T-cell (primary cell): ENCODE results near the gene KRT2. TPM values are rescaled to one million over a fixed set of nuclear protein-coding genes. Genes with fewer than 3 reads are reported as not detected.

Source experiments
- ATAC-seq, 4 experiments: fragments of 200-7000 bp in 3 of 4; fragments of 150-1000 bp in 1 of 4; cut with Tn5 transposase; replicated peaks in 1 of 4; 1 replicate in 3 of 4; 2 replicates in 1 of 4; pipeline ENCODE4 v1.10.0; 2021; ENCODE audit warnings: moderate library complexity in 3 of 4, mild to moderate bottlenecking in 2 of 4, moderate number of reproducible peaks in 1 of 4
- CTCF ChIA-PET, 2 donors: fragments of 300-600 bp; sonication (Branson Sonifier 250); formaldehyde crosslinking; loops; one replicate each; lab custom pipeline; 2022; ENCODE audit warnings: antibody characterized with exemption in 2 of 2; lab: Charles Lee
- POLR2A ChIA-PET, 2 donors: fragments of 300-600 bp; sonication (Branson Sonifier 250); formaldehyde crosslinking; loops; one replicate each; lab custom pipeline; 2022; ENCODE audit warnings: antibody characterized with exemption in 2 of 2; lab: Charles Lee
- DNase-seq, 35 experiments: peaks; one replicate each; pipeline versions ENCODE4 v3.0.0 to v3.0.0-alpha.2; 2013 to 2023
- H3K27ac ChIP-seq: one replicate; pipeline ENCODE4 v1.5.1; 2013; ENCODE audit warnings: low read length
- H3K27me3 ChIP-seq, 2 experiments: replicated peaks in 1 of 2; 1 replicate in 1 of 2; 2 replicates in 1 of 2; pipeline versions ENCODE4 v1.6.1 to v1.7.0; 2013; ENCODE audit warnings: low read length in 1 of 2, mixed read lengths in 1 of 2; ENCODE audit not compliant: control insufficient read depth in 2 of 2, insufficient read depth in 2 of 2; ENCODE audit errors: extremely low read depth in 1 of 2
- H3K36me3 ChIP-seq, 2 donors: 1 replicate in 1 of 2; 2 replicates in 1 of 2; pipeline versions ENCODE4 v1.6.1 to v1.7.0; 2013; ENCODE audit warnings: low read length in 1 of 2; ENCODE audit not compliant: control insufficient read depth in 2 of 2, insufficient read depth in 1 of 2; ENCODE audit errors: extremely low read depth in 1 of 2
- H3K4me1 ChIP-seq, 2 experiments: 1 replicate in 1 of 2; 2 replicates in 1 of 2; pipeline versions ENCODE4 v1.6.1 to v1.7.0; 2013; ENCODE audit warnings: low read length in 2 of 2, mixed read lengths in 1 of 2; ENCODE audit not compliant: insufficient read depth in 2 of 2, control insufficient read depth in 1 of 2; ENCODE audit errors: extremely low read depth in 1 of 2
- H3K4me3 ChIP-seq, 2 donors: 1 replicate in 1 of 2; 2 replicates in 1 of 2; pipeline versions ENCODE4 v1.5.1 to v1.7.0; 2013; ENCODE audit warnings: mild to moderate bottlenecking in 2 of 2, low read length in 1 of 2, moderate library complexity in 1 of 2; ENCODE audit not compliant: control insufficient read depth in 1 of 2; ENCODE audit errors: extremely low read depth in 1 of 2
- H3K9me3 ChIP-seq: 2 replicates; pipeline ENCODE4 v1.7.0; 2013
- H3K27ac Mint-ChIP-seq, 2 donors: one replicate each; pipeline ENCODE4 v1.8.0; 2020 to 2021; ENCODE audit warnings: mild to moderate bottlenecking in 2 of 2, mixed read lengths in 2 of 2
- H3K27me3 Mint-ChIP-seq, 2 donors: one replicate each; pipeline ENCODE4 v1.8.0; 2021 to 2022; ENCODE audit warnings: mixed read lengths in 2 of 2
- H3K36me3 Mint-ChIP-seq: one replicate; pipeline ENCODE4 v1.8.0; 2021; ENCODE audit warnings: mixed read lengths
- H3K4me1 Mint-ChIP-seq, 3 donors: one replicate each; pipeline ENCODE4 v1.8.0; 2020 to 2022; ENCODE audit warnings: mixed read lengths in 3 of 3, mild to moderate bottlenecking in 1 of 3
- H3K4me3 Mint-ChIP-seq, 3 donors: one replicate each; pipeline ENCODE4 v1.8.0; 2020 to 2022; ENCODE audit warnings: mild to moderate bottlenecking in 3 of 3, mixed read lengths in 3 of 3, moderate library complexity in 3 of 3
- H3K9me3 Mint-ChIP-seq, 3 donors: one replicate each; pipeline ENCODE4 v1.8.0; 2020 to 2022; ENCODE audit warnings: mixed read lengths in 3 of 3
- WGBS: methylation state at CpG from one replicate; pipeline ENCODE4 v1.1.5; 2013; ENCODE audit warnings: missing lambda C conversion rate; ENCODE audit not compliant: insufficient coverage; 5-methylcytosine and 5-hydroxymethylcytosine counted together
- total RNA-seq, 35 experiments: library from RNA in 6 of 35; stranded (reverse) in 6 of 35; fragments of 120-200 nt in 1 of 35; gene quantifications; one replicate each; pipeline versions ENCODE4 v1.2.1 to v1.2.4 and lab custom pipeline; 2013 to 2026

KRT2 gene
- total RNA-seq, 5 donors from 2014 or later (not counting 1 experiment from before 2014, with no cell fraction given), result 0.13 to 2.6 (median 0.82) TPM

DNA sequence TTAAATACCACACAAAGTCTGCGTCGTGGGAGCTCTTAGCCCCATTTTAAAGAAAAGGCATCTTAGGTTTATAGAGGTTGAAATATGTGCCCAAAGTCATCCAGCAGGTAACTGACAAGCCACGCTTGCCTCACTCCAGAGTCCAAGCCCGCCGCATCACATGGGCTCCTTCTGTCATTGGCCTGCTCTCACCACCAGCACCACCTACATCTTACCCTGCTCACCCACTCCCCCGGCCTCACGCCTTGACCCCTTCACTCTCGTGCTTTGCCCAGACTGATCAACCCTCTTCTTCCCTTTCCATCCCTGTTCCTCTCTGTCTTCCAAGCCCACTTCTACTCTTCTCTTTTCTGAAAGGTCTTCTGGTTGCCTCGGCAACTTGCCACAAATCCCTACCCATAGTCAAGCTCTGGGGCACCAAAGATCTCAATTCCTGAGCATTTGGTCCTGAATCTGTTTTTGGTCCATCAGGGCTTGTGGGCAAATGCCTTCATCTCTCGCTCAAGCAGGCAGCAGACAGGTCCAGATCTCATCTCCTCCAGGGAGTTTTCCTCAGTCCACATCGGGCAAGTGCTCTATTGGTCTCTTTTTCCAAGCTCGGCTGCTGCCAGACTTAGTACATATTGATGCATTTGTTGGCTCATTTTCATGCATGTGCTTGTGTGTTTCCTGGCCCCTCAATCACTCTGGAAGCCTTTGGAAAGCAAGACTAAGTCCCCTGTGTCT is 31.7 kb upstream of the KRT2 start:
- 91% methylated on average over 10 of the region's 12 CpGs for WGBS
- H3K36me3 ChIP-seq, result no peaks in the 10 kb centered on the region
- H3K27ac ChIP-seq, result no peak overlapping the region
- Mint-ChIP-seq H3K27me3 (peaks cover 0 to 6% of the 10 kb centered on the region in 2 donors), H3K36me3 (no peaks in the 10 kb centered on the region), H3K27ac (peak overlapping the region in 1 of 2 donors; percentile 5), H3K4me3 (no peak overlapping the region), H3K9me3 (no peaks in the 10 kb centered on the region), H3K4me1 (peaks cover 46 to 63% (median 57%) of the 10 kb centered on the region in 3 donors)
- H3K4me3 ChIP-seq, result no peak overlapping the region
- ChIA-PET POLR2A (no interaction called here), CTCF (interaction anchor here in 1 of 2 donors (0.6 kb wide), 1 partner anchor 567 kb away, joined by 3 read pairs; no protein-coding TSS in a partner anchor)
- no peaks in the 10 kb centered on the region for H3K9me3 ChIP-seq
- H3K4me1 ChIP-seq, result peaks cover 22 to 24% of the 10 kb centered on the region in 2 experiments
- DNase-seq (no peak), ATAC-seq (no peak)
- peaks cover 0 to 11% of the 10 kb centered on the region in 2 experiments for H3K27me3 ChIP-seq

GRCh38 chr12:52682938-52683574 is 31.0 kb upstream of the KRT2 start:
- 89% methylated on average over 2 of the region's 4 CpGs for WGBS
- peaks cover 45 to 65% (median 57%) of the 10 kb centered on the region in 3 donors for H3K4me1 Mint-ChIP-seq
- no peak overlapping the region for H3K4me3 ChIP-seq
- H3K27me3 ChIP-seq, result peaks cover 0 to 11% of the 10 kb centered on the region in 2 experiments
- no peak overlapping the region for H3K27ac ChIP-seq
- peaks cover 0 to 3% of the 10 kb centered on the region in 2 donors for H3K27me3 Mint-ChIP-seq
- H3K36me3 ChIP-seq, result no peaks in the 10 kb centered on the region
- no peaks in the 10 kb centered on the region for H3K9me3 ChIP-seq
- CTCF ChIA-PET, result interaction anchor here in 1 of 2 donors (0.6 kb wide), 1 partner anchor 567 kb away, joined by 3 read pairs; no protein-coding TSS in a partner anchor
- H3K4me1 ChIP-seq, result peaks cover 22 to 24% of the 10 kb centered on the region in 2 experiments
- H3K4me3 Mint-ChIP-seq, result no peak overlapping the region
- DNase-seq (no peak), ATAC-seq (no peak)
- no peaks in the 10 kb centered on the region for H3K9me3 Mint-ChIP-seq
- POLR2A ChIA-PET, result no interaction called here
- no peaks in the 10 kb centered on the region for H3K36me3 Mint-ChIP-seq
- peak overlapping the region; percentile 33 to 36 for H3K27ac Mint-ChIP-seq

DNA sequence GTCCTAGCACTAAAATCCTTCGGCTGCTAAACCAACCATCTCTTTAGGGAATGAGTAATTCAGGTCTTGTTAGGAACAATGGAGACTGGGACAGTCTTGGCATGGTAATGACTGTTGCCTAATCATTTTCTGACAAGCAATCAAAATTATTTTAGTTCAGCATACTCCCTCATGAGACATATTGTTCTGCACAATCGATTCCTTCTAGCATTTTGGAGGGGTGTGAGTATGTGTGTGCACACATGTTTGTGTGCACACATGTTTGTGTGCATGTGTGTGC is 30.3 kb upstream of the KRT2 start:
- peak overlapping the region; percentile 74 to 80 for H3K27ac Mint-ChIP-seq
- no peak overlapping the region for H3K4me3 Mint-ChIP-seq
- no peaks in the 10 kb centered on the region for H3K9me3 Mint-ChIP-seq
- Histone ChIP-seq H3K27ac (no peak overlapping the region), H3K36me3 (no peaks in the 10 kb centered on the region), H3K4me1 (peaks cover 17 to 22% of the 10 kb centered on the region in 2 experiments), H3K27me3 (peaks cover 0 to 7% of the 10 kb centered on the region in 2 experiments), H3K9me3 (no peaks in the 10 kb centered on the region), H3K4me3 (no peak overlapping the region)
- WGBS, result no CpG with 5 or more reads among the region's 2 CpGs
- H3K4me1 Mint-ChIP-seq, result peaks cover 38 to 63% (median 55%) of the 10 kb centered on the region in 3 donors
- ChIA-PET POLR2A (no interaction called here), CTCF (no interaction called here)
- no peaks in the 10 kb centered on the region for H3K36me3 Mint-ChIP-seq
- peaks cover 0 to 3% of the 10 kb centered on the region in 2 donors for H3K27me3 Mint-ChIP-seq
- DNase-seq (no peak), ATAC-seq (no peak)

- peaks cover 36 to 66% (median 57%) of the 10 kb centered on the region in 3 donors for H3K4me1 Mint-ChIP-seq
- peaks cover 0 to 3% of the 10 kb centered on the region in 2 donors for H3K27me3 Mint-ChIP-seq
- H3K36me3 Mint-ChIP-seq, result no peaks in the 10 kb centered on the region
- peak overlapping the region; percentile 74 to 80 for H3K27ac Mint-ChIP-seq
- peak; percentile 91 to 99 (median 97) for ATAC-seq
- Histone ChIP-seq H3K36me3 (no peaks in the 10 kb centered on the region), H3K4me3 (no peak overlapping the region), H3K9me3 (no peaks in the 10 kb centered on the region), H3K4me1 (peaks cover 16 to 22% of the 10 kb centered on the region in 2 experiments), H3K27me3 (peaks cover 0 to 7% of the 10 kb centered on the region in 2 experiments), H3K27ac (peak overlapping the region; percentile 20)
- peak in 34 of 35 experiments; percentile 12 to 75 (median 52) for DNase-seq
- H3K9me3 Mint-ChIP-seq, result no peaks in the 10 kb centered on the region
- ChIA-PET POLR2A (no interaction called here), CTCF (interaction anchor here in 1 of 2 donors (1.0 kb wide), 1 partner anchor 9 kb away, joined by 5 read pairs; no protein-coding TSS in a partner anchor)
- H3K4me3 Mint-ChIP-seq, result peak overlapping the region in 1 of 3 donors; percentile 4
- WGBS, result 26% methylated on average over 7 of the region's 12 CpGs
These were observed 29.7 kb upstream of the KRT2 start for GRCh38 chr12:52681526-52682380.

DNA sequence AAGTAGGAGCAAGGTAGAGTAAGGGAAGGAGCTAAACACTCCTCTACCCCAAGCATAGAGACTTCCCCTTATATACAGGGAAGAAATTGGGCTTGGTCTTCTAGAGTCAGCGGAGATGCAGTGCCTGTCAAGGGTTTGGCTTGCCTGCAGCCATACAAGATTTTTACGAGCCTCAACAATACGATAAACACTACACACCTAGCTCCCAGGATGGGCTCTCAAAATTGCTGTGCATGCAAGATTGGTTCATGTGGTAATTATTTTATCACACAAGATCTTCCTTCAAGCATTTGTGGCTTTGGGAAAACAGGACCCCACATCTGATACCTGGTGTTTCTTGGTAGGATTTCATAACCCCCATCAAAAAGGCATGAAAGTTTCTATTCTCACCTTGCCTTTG is 28.4 kb upstream of the KRT2 start, which contains the start of gene KRT1:
KRT1 (minus strand) TSS at position 45 of the 400 bp plus-strand sequence. CDS start 59 bp downstream, outside the sequence.
- no CpG with 5 or more reads among the region's 3 CpGs for WGBS
- Histone ChIP-seq H3K36me3 (no peaks in the 10 kb centered on the region), H3K4me1 (peaks cover 16 to 22% of the 10 kb centered on the region in 2 experiments), H3K27me3 (peaks cover 0 to 12% of the 10 kb centered on the region in 2 experiments), H3K27ac (peak within 1 kb of the TSS; percentile 20), H3K9me3 (no peaks in the 10 kb centered on the region), H3K4me3 (no peak within 1 kb of the TSS)
- ChIA-PET POLR2A (no interaction called here), CTCF (interaction anchor here (0.8 to 1.0 kb wide), 2 partner anchors 17 to 187 kb away, joined by 3 read pairs; no protein-coding TSS in a partner anchor)
- peaks cover 41 to 78% (median 61%) of the 10 kb centered on the region in 3 donors for H3K4me1 Mint-ChIP-seq
- peak within 1 kb of the TSS in 1 of 3 donors; percentile 4 for H3K4me3 Mint-ChIP-seq
- peaks cover 0 to 8% of the 10 kb centered on the region in 2 donors for H3K27me3 Mint-ChIP-seq
- H3K36me3 Mint-ChIP-seq, result no peaks in the 10 kb centered on the region
- DNase-seq, result no peak
- no peaks in the 10 kb centered on the region for H3K9me3 Mint-ChIP-seq
- H3K27ac Mint-ChIP-seq, result peak within 1 kb of the TSS; percentile 74 to 80
- ATAC-seq, result no peak
